K562 (cell line): Measurements from ENCODE around the gene NPAS3. TPM values are rescaled to one million over a fixed set of nuclear protein-coding genes. Genes with fewer than 3 reads are reported as not detected.

ENCODE experiments used
- ATAC-seq: fragments of 200-7000 bp; cut with Tn5 transposase; 3 replicates; pipeline ENCODE4 v1.9.1; 2020; ENCODE audit warnings: moderate library complexity
- BruUV-seq: library from RNA; stranded (reverse); fragments of 400-500 nt; replicated peaks from 2 replicates; lab custom pipeline; 2021; lab: Mats Ljungman, UMichigan
- CTCF ChIA-PET: fragments of 300-600 bp; formaldehyde crosslinking; extraction: SDS; loops from one replicate; lab custom pipeline; 2021; ENCODE audit warnings: low intra/inter-chr PET ratio; lab: Yijun Ruan, JAX
- POLR2A ChIA-PET: fragments of 300-600, 350-650 bp; sonication (Branson Sonifier 250); formaldehyde crosslinking; extraction: SDS; loops from one replicate; lab custom pipeline; 2021; ENCODE audit warnings: antibody characterized with exemption, inconsistent platforms; lab: Yijun Ruan, JAX
- DNase-seq, 4 experiments: peaks; one replicate each; pipeline versions ENCODE4 v3.0.0 to v3.0.0-alpha.2; 2011 to 2018; ENCODE audit warnings: low spot score in 3 of 4, mixed read lengths in 3 of 4; ENCODE audit errors: extremely low read depth in 1 of 4
- FAIRE-seq: peaks from 2 replicates; lab custom pipeline; 2011; peaks lifted over from hg19 to GRCh38; lab: Jason Lieb, UNC
- H2AFZ ChIP-seq: 2 replicates; pipeline ENCODE4 v1.6.0; 2011; ENCODE audit warnings: low read depth, low read length, control low read depth, inconsistent platforms
- H3K27ac ChIP-seq: fragments of 200-600 bp; 3 replicates; pipeline ENCODE4 v1.8.0; 2011; ENCODE audit warnings: low read depth, mild to moderate bottlenecking, control low read depth, inconsistent platforms, low read length, moderate library complexity, mixed read lengths; ENCODE audit errors: extremely low read depth
- H3K27me3 ChIP-seq, 2 experiments: fragments of 300-600 bp in 1 of 2; 2 replicates in 1 of 2; 3 replicates in 1 of 2; pipeline versions ENCODE4 v1.6.0 to v1.8.0; 2011; ENCODE audit warnings: inconsistent platforms in 2 of 2, low read length in 2 of 2, mild to moderate bottlenecking in 1 of 2, mixed read lengths in 1 of 2, moderate library complexity in 1 of 2; ENCODE audit not compliant: control insufficient read depth in 2 of 2, insufficient read depth in 2 of 2
- H3K36me3 ChIP-seq: fragments of 300-600 bp; 3 replicates; pipeline ENCODE4 v1.8.0; 2011; ENCODE audit warnings: mild to moderate bottlenecking, low read length, inconsistent platforms; ENCODE audit not compliant: control insufficient read depth, insufficient read depth
- H3K4me1 ChIP-seq, 2 experiments: fragments of 200-600 bp in 1 of 2; replicated peaks in 1 of 2; 2 replicates in 1 of 2; 3 replicates in 1 of 2; pipeline versions ENCODE4 v1.5.1 to v1.8.0; 2011; ENCODE audit warnings: inconsistent platforms in 2 of 2, low read length in 2 of 2, mild to moderate bottlenecking in 1 of 2, mixed read lengths in 1 of 2, moderate library complexity in 1 of 2; ENCODE audit not compliant: control insufficient read depth in 2 of 2, insufficient read depth in 2 of 2
- H3K4me2 ChIP-seq: 2 replicates; pipeline ENCODE4 v1.6.1; 2011; ENCODE audit warnings: low read length, control low read depth, inconsistent platforms, mixed read lengths; ENCODE audit not compliant: insufficient read depth
- H3K4me3 ChIP-seq: fragments of 200-600 bp; sonication (generic), shearing (Covaris generic); 2 replicates; pipeline ENCODE4 v1.5.1; 2016; ENCODE audit warnings: control low read depth, inconsistent platforms
- H3K79me2 ChIP-seq: fragments of 200-600 bp; 3 replicates; pipeline ENCODE4 v1.8.0; 2011; ENCODE audit warnings: low read length, inconsistent platforms; ENCODE audit not compliant: control insufficient read depth, insufficient read depth
- H3K9ac ChIP-seq, 2 experiments: 2 replicates each; pipeline versions ENCODE4 v1.6.0 to v1.6.1; 2011; ENCODE audit warnings: low read depth in 2 of 2, low read length in 2 of 2, control low read depth in 1 of 2, inconsistent platforms in 1 of 2, mild to moderate bottlenecking in 1 of 2, mixed read lengths in 1 of 2; ENCODE audit not compliant: insufficient read depth in 1 of 2
- H3K9me1 ChIP-seq: one replicate; pipeline ENCODE4 v1.6.0; 2011; ENCODE audit warnings: inconsistent platforms, mild to moderate bottlenecking, low read length, moderate library complexity; ENCODE audit not compliant: control insufficient read depth, insufficient read depth
- H3K9me3 ChIP-seq: replicated peaks from 2 replicates; pipeline ENCODE4 v1.5.1; 2011; ENCODE audit warnings: low read depth, low read length, inconsistent platforms; ENCODE audit not compliant: control insufficient read depth, insufficient read depth
- H4K20me1 ChIP-seq: replicated peaks from 2 replicates; pipeline ENCODE4 v1.6.1; 2011; ENCODE audit warnings: low read length, inconsistent platforms, mixed read lengths; ENCODE audit not compliant: control insufficient read depth, insufficient read depth
- CAMTA2 ChIP-seq: fragments of 250-450 bp; sonication (Bioruptor Pico); conservative IDR thresholded peaks from 2 replicates; pipeline ENCODE4 v1.5.1; 2022
- E2F6 ChIP-seq, 2 experiments: IDR thresholded peaks; 2 replicates each; pipeline ENCODE4 v1.6.1; 2011; ENCODE audit warnings: borderline replicate concordance in 1 of 2, control low read depth in 1 of 2, low read depth in 1 of 2, low read length in 1 of 2, mild to moderate bottlenecking in 1 of 2, mixed read lengths in 1 of 2, moderate library complexity in 1 of 2; ENCODE audit not compliant: insufficient read depth in 1 of 2, insufficient read length in 1 of 2, poor library complexity in 1 of 2, severe bottlenecking in 1 of 2; ENCODE audit errors: extremely low read depth in 1 of 2
- EHMT2 ChIP-seq: fragments of 450-650 bp; IDR thresholded peaks from 2 replicates; pipeline ENCODE4 v1.6.1; 2018; ENCODE audit warnings: antibody characterized with exemption
- GATAD2A ChIP-seq: fragments of 450-650 bp; IDR thresholded peaks from 2 replicates; pipeline ENCODE4 v1.6.1; 2017
- HDAC6 ChIP-seq: IDR thresholded peaks from 2 replicates; pipeline ENCODE4 v1.6.1; 2012; ENCODE audit warnings: low read depth, mild to moderate bottlenecking, control low read depth, inconsistent platforms, low read length, moderate library complexity
- HINFP ChIP-seq: fragments of 450-650 bp; conservative IDR thresholded peaks from 2 replicates; pipeline ENCODE4 v1.6.1; 2016; ENCODE audit warnings: missing genetic modification characterization, low read depth, mild to moderate bottlenecking, control low read depth, missing compliant biosample characterization
- HNRNPUL1 ChIP-seq: fragments of 200-400 bp; formaldehyde crosslinking; IDR thresholded peaks from 2 replicates; pipeline ENCODE4 v1.6.1; 2017; ENCODE audit warnings: low read length
- KLF1 ChIP-seq: fragments of 450-650 bp; IDR thresholded peaks from 2 replicates; pipeline ENCODE4 v1.6.1; 2016; ENCODE audit warnings: missing genetic modification characterization, missing compliant biosample characterization
- MCM2 ChIP-seq: fragments of 450-650 bp; IDR thresholded peaks from 2 replicates; pipeline ENCODE4 v1.6.1; 2017; ENCODE audit warnings: low read depth, mild to moderate bottlenecking
- NEUROD1 ChIP-seq: fragments of 150-350 bp; IDR thresholded peaks from 2 replicates; pipeline ENCODE4 v1.6.1; 2014; ENCODE audit warnings: borderline replicate concordance, low read length, low read depth; ENCODE audit not compliant: partially characterized antibody
- OTX1 ChIP-seq: fragments of 450-650 bp; formaldehyde crosslinking; IDR thresholded peaks from 2 replicates; pipeline ENCODE4 v1.4.0; 2022; ENCODE audit warnings: mild to moderate bottlenecking
- POLR2H ChIP-seq: IDR thresholded peaks from 2 replicates; pipeline ENCODE4 v1.6.1; 2016; ENCODE audit warnings: missing genetic modification characterization, low read depth, mild to moderate bottlenecking, control low read depth, missing compliant biosample characterization, moderate library complexity
- RBM25 ChIP-seq: fragments of 200-400 bp; formaldehyde crosslinking; IDR thresholded peaks from 2 replicates; pipeline ENCODE4 v1.6.1; 2018; ENCODE audit warnings: low read length, low read depth, moderate library complexity; ENCODE audit not compliant: severe bottlenecking
- RHOXF2B ChIP-seq: fragments of 250-450 bp; sonication (Bioruptor Pico); conservative IDR thresholded peaks from 2 replicates; pipeline ENCODE4 v1.5.1; 2021
- SNAPC5 ChIP-seq: fragments of 250-450 bp; sonication (Bioruptor Pico); IDR thresholded peaks from 2 replicates; pipeline ENCODE4 v1.8.0; 2021; ENCODE audit warnings: moderate library complexity, mild to moderate bottlenecking, inconsistent platforms
- ZNF239 ChIP-seq: fragments of 250-450 bp; sonication (Bioruptor Pico); IDR thresholded peaks from 2 replicates; pipeline ENCODE4 v1.4.0; 2020; ENCODE audit warnings: mild to moderate bottlenecking
- ZNF830 ChIP-seq: fragments of 250-450 bp; sonication (Bioruptor Pico); IDR thresholded peaks from 2 replicates; pipeline ENCODE4 v1.5.0; 2021; ENCODE audit warnings: mild to moderate bottlenecking
- WGBS: fragments of 100-300 bp; shearing (Covaris generic); methylation state at CpG from one replicate; pipeline ENCODE4 v1.1.6; 2016; ENCODE audit warnings: low coverage, mixed read lengths; ENCODE audit not compliant: insufficient coverage; ENCODE audit errors: missing lambda C conversion rate; 5-methylcytosine and 5-hydroxymethylcytosine counted together
- in situ Hi-C: fragments of 300-500 bp; cut with MboI; formaldehyde crosslinking; loops from 4 replicates; pipeline ENCODE4 v1.15.0; 2018; ENCODE audit warnings: inconsistent platforms, mixed read lengths
- intact Hi-C: fragments of 100-400 bp; cut with micrococcal nuclease; formaldehyde crosslinking; loops from 2 replicates; pipeline ENCODE4 v1.14.2; 2022
- polyA plus RNA-seq, 8 experiments: library from polyadenylated mRNA; depleted of rRNA in 4 of 8; stranded (reverse) in 5 of 8; unstranded in 3 of 8; fragments of >200 nt; fragmentation: Nextera tagmentation in 2 of 8; fragmentation: Illumina TruSeq in 1 of 8; extraction: Ambion mirVana in 2 of 8; extraction: Trizol in 1 of 8; gene quantifications; 2 replicates each; pipeline versions ENCODE4 v1.2.1 to v1.2.3, GENCODE V29; 2011 to 2014; ENCODE audit warnings: inconsistent platforms in 1 of 8, missing spikeins in 1 of 8
- total RNA-seq, 7 experiments: library from RNA; depleted of rRNA in 6 of 7; stranded (reverse); fragments of >200 nt in 6 of 7; fragmentation: Illumina TruSeq in 2 of 7; extraction: Trizol in 2 of 7; gene quantifications; 2 replicates each; pipeline versions ENCODE4 v1.2.1 to v1.2.3, GENCODE V29; 2011 to 2021; ENCODE audit warnings: low replicate concordance in 1 of 7

The NPAS3 gene
- total and polyA plus RNA-seq, 9 of the 15 experiments (the other 6 are each of a cell fraction or from before 2014, with no cell fraction given): 0.04 TPM; not detected in 8

GRCh38 chr14:33578461-33579216 lies 640.0 kb downstream of the NPAS3 start (continued):
- TF ChIP-seq EHMT2 (no peak), POLR2H (tag) (no peak), RBM25 (no peak), OTX1 (CRISPR knock-in tag) (no peak), RHOXF2B (CRISPR knock-in tag) (no peak), ZNF830 (CRISPR knock-in tag) (no peak), CAMTA2 (CRISPR knock-in tag) (no peak), KLF1 (tag) (no peak)

- FAIRE-seq (no peak), ATAC-seq (no peak), DNase-seq (no peak)
- Histone ChIP-seq H3K9me1 (no peaks in the 10 kb centered on the region), H2AFZ (no peak overlapping the region), H3K4me1 (no peaks in the 10 kb centered on the region), H3K9ac (no peak overlapping the region), H3K27me3 (no peaks in the 10 kb centered on the region), H3K4me2 (no peak overlapping the region), H3K79me2 (no peaks in the 10 kb centered on the region), H3K36me3 (no peaks in the 10 kb centered on the region), H4K20me1 (no peaks in the 10 kb centered on the region), H3K9me3 (no peaks in the 10 kb centered on the region), H3K4me3 (no peak overlapping the region), H3K27ac (no peak overlapping the region)
- ChIA-PET POLR2A (no interaction called here), CTCF (no interaction called here)
- intact Hi-C loops (no loop called here), in situ Hi-C loops (no loop called here)
- WGBS: 11% methylated on average over 7 of the region's 9 CpGs
- BruUV-seq: no TSS peak
- TF ChIP-seq SNAPC5 (CRISPR knock-in tag) (no peak), HINFP (tag) (no peak), HNRNPUL1 (no peak), GATAD2A (no peak), E2F6 (IDR thresholded peaks at IDR 0.05; ENCODE audit: borderline replicate concordance in 1 of 2, extremely low read depth in 1 of 2, insufficient read depth in 1 of 2, insufficient read length in 1 of 2, low read depth in 1 of 2, low read length in 1 of 2, poor library complexity in 1 of 2, severe bottlenecking in 1 of 2) (no peak), MCM2 (no peak), ZNF239 (CRISPR knock-in tag) (no peak), HDAC6 (no peak), NEUROD1 (no peak)
Observed at GRCh38 chr14:33580231-33580749, 641.6 kb downstream of the NPAS3 start.
